Breast epithelium (tissue), 4 donors: ENCODE measurements around the gene SLC38A9. TPM values are rescaled to one million over a fixed set of nuclear protein-coding genes. Genes with fewer than 3 reads are reported as not detected.

Experiments used
- DNase-seq, 2 donors: peaks; one replicate each; pipeline ENCODE4 v3.0.0-alpha.2; 2019; ENCODE audit warnings: low spot score in 2 of 2
- H3K27ac ChIP-seq, 2 donors: fragments of 200-600 bp; sonication (generic) in 1 of 2; one replicate each; pipeline ENCODE4 v1.5.1; 2016 to 2019; ENCODE audit warnings: mild to moderate bottlenecking in 1 of 2
- H3K27me3 ChIP-seq, 2 donors: fragments of 200-600 bp; sonication (generic) in 1 of 2; one replicate each; pipeline versions ENCODE4 v1.5.1 to v1.6.0; 2017 to 2019; ENCODE audit warnings: control low read depth in 1 of 2, mild to moderate bottlenecking in 1 of 2
- H3K36me3 ChIP-seq: fragments of 200-600 bp; one replicate; pipeline ENCODE4 v1.5.1; 2019
- H3K4me1 ChIP-seq, 2 donors: fragments of 200-600 bp; sonication (generic); one replicate each; pipeline ENCODE4 v1.5.1; 2016 to 2019; ENCODE audit warnings: control low read depth in 1 of 2
- H3K4me3 ChIP-seq, 3 donors: fragments of 200-600 bp; sonication (generic); 1 replicate in 2 of 3; 2 replicates in 1 of 3; pipeline ENCODE4 v1.5.1; 2016 to 2019; ENCODE audit warnings: mild to moderate bottlenecking in 3 of 3, moderate library complexity in 2 of 3
- H3K9me3 ChIP-seq, 2 donors: fragments of 200-600 bp; sonication (generic) in 1 of 2; one replicate each; pipeline ENCODE4 v1.5.1; 2016 to 2019; ENCODE audit warnings: control low read depth in 1 of 2
- POLR2A ChIP-seq: fragments of 450-650 bp; IDR thresholded peaks from one replicate; pipeline ENCODE4 v1.6.1; 2016; ENCODE audit warnings: antibody characterized with exemption, mild to moderate bottlenecking, moderate library complexity
- POLR2AphosphoS5 ChIP-seq, 3 donors: sonication (generic); formaldehyde crosslinking; IDR thresholded peaks; one replicate each; pipeline ENCODE4 v1.6.1; 2017; ENCODE audit warnings: antibody characterized with exemption in 3 of 3
- intact Hi-C: fragments of 100-400 bp; cut with DNase I; formaldehyde crosslinking; loops from one replicate; pipeline ENCODE4 v1.15.1; 2023; ENCODE audit warnings: low total_unique reads
- total RNA-seq, 3 donors: library from RNA; depleted of rRNA; stranded (reverse); fragments of >200 nt; gene quantifications; one replicate each; pipeline ENCODE4 v1.1.0, GENCODE V29; 2016
- TF ChIP-seq, protein P1 (sequence below), 3 donors: fragments of 450-650 bp; IDR thresholded peaks; one replicate each; pipeline ENCODE4 v1.5.1; 2016 to 2017; ENCODE audit warnings: antibody characterized with exemption in 3 of 3, mild to moderate bottlenecking in 3 of 3, moderate library complexity in 3 of 3

The SLC38A9 gene
- total RNA-seq, 3 donors from 2014 or later, result 25.2 to 35.1 (median 28.6) TPM

DNA sequence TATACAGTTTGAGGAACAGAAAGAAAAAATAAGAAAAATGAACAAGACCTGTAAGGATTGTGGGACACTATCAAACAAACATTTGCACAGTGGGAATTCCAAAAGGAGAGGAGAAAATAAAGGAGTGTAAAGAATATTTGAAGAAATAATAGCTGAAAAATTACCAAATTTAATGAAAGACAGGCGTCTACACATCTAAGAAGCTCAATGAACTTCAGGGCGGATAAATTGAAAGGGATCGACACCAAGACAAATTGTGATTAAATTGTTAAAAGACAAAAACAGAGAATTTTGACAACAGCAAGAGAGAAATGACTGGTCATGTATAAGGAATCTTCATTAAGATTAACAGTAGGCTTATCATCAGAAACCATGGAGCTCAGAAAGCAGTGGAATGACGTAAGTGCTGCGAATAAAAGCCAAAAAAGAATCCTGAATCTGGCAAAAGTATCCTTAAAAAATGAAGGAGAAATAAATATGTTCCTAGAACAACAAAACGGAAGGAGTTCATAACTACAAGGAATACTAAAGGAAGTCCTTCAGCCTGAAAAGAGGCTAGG lies 3.5 kb upstream of the SLC38A9 start:
- Histone ChIP-seq H3K27me3 (no peaks in the 10 kb centered on the region), H3K4me1 (no peaks in the 10 kb centered on the region), H3K36me3 (no peaks in the 10 kb centered on the region), H3K4me3 (no peak overlapping the region), H3K9me3 (no peaks in the 10 kb centered on the region), H3K27ac (no peak overlapping the region)
- intact Hi-C loops, result no loop called here
- TF ChIP-seq POLR2AphosphoS5 (IDR thresholded peaks at IDR 0.05), result no peak
- no peak for TF ChIP-seq POLR2A
- no peak for DNase-seq

DNA sequence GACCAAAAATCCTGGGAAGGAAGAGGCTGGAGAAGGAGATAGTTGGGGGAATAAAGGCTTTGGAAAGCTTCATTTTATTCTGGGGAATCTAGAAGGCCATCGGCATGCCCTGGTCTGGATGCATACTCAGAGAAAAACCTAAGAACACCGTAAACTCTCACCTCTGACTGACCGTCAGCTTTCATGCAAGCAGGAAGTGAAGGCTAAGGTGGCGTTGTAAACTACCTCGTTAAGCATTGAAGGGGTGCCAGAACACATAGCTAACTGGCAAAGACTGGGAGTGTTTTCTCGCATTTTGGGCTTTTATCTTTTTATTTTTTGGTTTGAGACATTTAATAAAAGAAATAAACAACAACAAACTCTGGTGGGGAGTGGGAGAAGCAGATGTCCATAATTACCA lies 2.6 kb upstream of the SLC38A9 start:
- Histone ChIP-seq H3K4me3 (no peak overlapping the region), H3K27ac (no peak overlapping the region), H3K9me3 (no peaks in the 10 kb centered on the region), H3K4me1 (no peaks in the 10 kb centered on the region), H3K36me3 (no peaks in the 10 kb centered on the region), H3K27me3 (no peaks in the 10 kb centered on the region)
- no peak for DNase-seq
- intact Hi-C loops, result no loop called here
- TF ChIP-seq POLR2AphosphoS5 (IDR thresholded peaks at IDR 0.05) (no peak), POLR2A (no peak)
- TF ChIP-seq, protein P1, sequence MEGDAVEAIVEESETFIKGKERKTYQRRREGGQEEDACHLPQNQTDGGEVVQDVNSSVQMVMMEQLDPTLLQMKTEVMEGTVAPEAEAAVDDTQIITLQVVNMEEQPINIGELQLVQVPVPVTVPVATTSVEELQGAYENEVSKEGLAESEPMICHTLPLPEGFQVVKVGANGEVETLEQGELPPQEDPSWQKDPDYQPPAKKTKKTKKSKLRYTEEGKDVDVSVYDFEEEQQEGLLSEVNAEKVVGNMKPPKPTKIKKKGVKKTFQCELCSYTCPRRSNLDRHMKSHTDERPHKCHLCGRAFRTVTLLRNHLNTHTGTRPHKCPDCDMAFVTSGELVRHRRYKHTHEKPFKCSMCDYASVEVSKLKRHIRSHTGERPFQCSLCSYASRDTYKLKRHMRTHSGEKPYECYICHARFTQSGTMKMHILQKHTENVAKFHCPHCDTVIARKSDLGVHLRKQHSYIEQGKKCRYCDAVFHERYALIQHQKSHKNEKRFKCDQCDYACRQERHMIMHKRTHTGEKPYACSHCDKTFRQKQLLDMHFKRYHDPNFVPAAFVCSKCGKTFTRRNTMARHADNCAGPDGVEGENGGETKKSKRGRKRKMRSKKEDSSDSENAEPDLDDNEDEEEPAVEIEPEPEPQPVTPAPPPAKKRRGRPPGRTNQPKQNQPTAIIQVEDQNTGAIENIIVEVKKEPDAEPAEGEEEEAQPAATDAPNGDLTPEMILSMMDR (IDR thresholded peaks at IDR 0.05), result no peak

DNA sequence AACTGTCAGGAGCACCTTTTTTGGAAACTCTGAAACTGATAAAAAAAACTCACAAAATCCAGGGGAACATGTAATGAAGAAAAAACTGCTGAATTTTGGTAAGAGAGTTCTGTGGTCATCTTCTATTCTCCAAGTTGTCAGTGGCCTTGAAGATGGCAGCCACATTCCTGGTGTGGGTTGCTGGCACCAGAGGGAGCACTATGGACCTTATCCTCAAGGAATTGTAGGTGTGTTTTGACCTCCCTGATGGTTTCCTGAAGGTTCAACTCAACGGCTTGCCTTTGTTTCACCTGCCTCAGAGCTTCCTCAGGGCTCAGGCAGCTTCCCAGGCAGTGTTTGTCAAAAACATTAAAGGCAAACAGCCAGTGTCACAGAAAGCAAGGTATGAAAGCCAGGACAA lies 2.2 kb upstream of the SLC38A9 start:
- DNase-seq, result no peak
- Histone ChIP-seq H3K27ac (no peak overlapping the region), H3K4me1 (no peaks in the 10 kb centered on the region), H3K9me3 (no peaks in the 10 kb centered on the region), H3K4me3 (no peak overlapping the region), H3K27me3 (no peaks in the 10 kb centered on the region), H3K36me3 (no peaks in the 10 kb centered on the region)
- TF ChIP-seq, protein P1 (IDR thresholded peaks at IDR 0.05), result no peak
- no peak for TF ChIP-seq POLR2A
- TF ChIP-seq POLR2AphosphoS5 (IDR thresholded peaks at IDR 0.05), result no peak
- intact Hi-C loops, result no loop called here

GRCh38 chr5:55713871-55714270 lies 1.7 kb upstream of the SLC38A9 start:
- Histone ChIP-seq H3K27me3 (no peaks in the 10 kb centered on the region), H3K4me1 (no peaks in the 10 kb centered on the region), H3K4me3 (no peak overlapping the region), H3K27ac (no peak overlapping the region), H3K36me3 (no peaks in the 10 kb centered on the region), H3K9me3 (no peaks in the 10 kb centered on the region)
- no peak for TF ChIP-seq POLR2AphosphoS5 (IDR thresholded peaks at IDR 0.05)
- TF ChIP-seq, protein P1 (IDR thresholded peaks at IDR 0.05), result no peak
- TF ChIP-seq POLR2A, result no peak
- intact Hi-C loops, result no loop called here
- no peak for DNase-seq

GRCh38 chr5:55711507-55712022 lies 559 bp downstream of the SLC38A9 start:
- Histone ChIP-seq H3K4me1 (no peaks in the 10 kb centered on the region), H3K4me3 (peak overlapping the region; percentile 85 to 91 (median 90)), H3K9me3 (no peaks in the 10 kb centered on the region), H3K27me3 (no peaks in the 10 kb centered on the region), H3K27ac (peak overlapping the region; percentile 41 to 68), H3K36me3 (no peaks in the 10 kb centered on the region)
- intact Hi-C loops, result no loop called here
- no peak for TF ChIP-seq POLR2AphosphoS5 (IDR thresholded peaks at IDR 0.05)
- TF ChIP-seq POLR2A, result no peak
- TF ChIP-seq, protein P1 (IDR thresholded peaks at IDR 0.05), result no peak
- DNase-seq, result no peak
